HG03139 (cell line): ENCODE data around the gene PRKCE.

Experiments used
- ATAC-seq: cut with Tn5 transposase; IDR thresholded peaks from one replicate; pipeline ENCODE4 v1.9.1; 2021; ENCODE audit not compliant: unreplicated experiment

The PRKCE gene

DNA sequence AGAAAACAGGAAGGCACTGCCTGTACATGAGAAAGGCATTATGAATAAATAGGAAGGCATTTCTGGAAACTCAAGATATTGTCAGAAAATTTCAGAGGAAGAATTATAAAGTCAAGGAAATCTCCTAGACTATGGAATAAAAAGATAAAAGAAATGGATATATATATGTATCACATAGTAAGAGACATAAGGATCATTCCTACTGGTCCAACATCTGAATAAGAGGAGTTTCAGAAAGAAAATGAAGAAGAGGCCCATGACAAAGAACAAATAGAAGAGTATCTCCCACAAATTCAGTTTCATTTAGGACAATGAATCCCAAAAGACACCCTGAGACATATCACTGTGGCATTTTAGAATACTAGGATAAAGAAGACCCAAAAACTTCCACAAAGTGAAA lies 178.8 kb downstream of the PRKCE start:
- no peak for ATAC-seq

- ATAC-seq, result peak; percentile 29
Measured at GRCh38 chr2:45833301-45833967, 182.0 kb downstream of the PRKCE start.

DNA sequence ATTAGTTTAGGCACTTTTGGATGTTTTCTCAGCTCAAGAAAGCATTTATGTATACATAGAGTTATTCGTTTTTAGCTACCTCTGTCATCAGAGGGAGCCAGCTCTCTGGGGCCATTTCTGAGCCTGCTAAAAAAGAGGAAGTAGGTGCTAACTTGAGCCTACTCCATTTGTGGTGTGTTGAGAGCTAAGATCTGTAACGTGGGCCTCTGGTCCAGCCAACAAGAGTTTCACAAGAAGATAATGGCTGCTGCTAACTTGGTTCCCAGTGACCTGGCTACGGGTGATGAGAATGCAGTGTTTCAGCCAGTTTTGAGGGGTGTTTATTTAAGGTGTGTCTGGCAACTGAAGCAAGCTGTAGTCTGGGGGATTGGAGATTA lies 182.5 kb downstream of the PRKCE start:
- ATAC-seq, result peak; percentile 62

DNA sequence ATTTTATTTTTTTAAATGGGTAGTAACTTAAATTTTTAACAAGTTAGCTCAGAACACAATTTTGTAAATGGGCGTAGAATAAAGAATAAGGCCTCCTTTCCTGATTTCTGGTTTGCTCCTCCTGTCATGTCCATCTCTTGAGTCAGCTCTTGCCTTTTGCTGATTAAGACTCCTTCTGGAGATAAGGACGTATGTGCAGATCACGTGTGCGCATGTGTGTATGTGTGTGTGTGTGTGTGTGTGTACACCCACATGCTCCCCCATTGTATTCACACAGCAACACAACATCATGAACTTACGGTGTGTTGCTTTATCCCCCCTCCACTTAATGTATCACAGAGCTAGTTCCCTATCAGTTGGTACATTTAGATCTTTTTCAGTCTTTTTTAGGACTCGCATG lies 182.9 kb downstream of the PRKCE start:
- no peak for ATAC-seq

GRCh38 chr2:45834858-45835257 lies 183.4 kb downstream of the PRKCE start:
- ATAC-seq, result no peak

GRCh38 chr2:45836316-45836715 lies 184.8 kb downstream of the PRKCE start:
- ATAC-seq, result no peak

GRCh38 chr2:45836740-45837139 lies 185.3 kb downstream of the PRKCE start:
- ATAC-seq, result no peak

- ATAC-seq, result no peak
Measured at GRCh38 chr2:45837812-45838341, 186.4 kb downstream of the PRKCE start.

- ATAC-seq, result no peak
Measured at GRCh38 chr2:45839508-45840251, 188.2 kb downstream of the PRKCE start.

DNA sequence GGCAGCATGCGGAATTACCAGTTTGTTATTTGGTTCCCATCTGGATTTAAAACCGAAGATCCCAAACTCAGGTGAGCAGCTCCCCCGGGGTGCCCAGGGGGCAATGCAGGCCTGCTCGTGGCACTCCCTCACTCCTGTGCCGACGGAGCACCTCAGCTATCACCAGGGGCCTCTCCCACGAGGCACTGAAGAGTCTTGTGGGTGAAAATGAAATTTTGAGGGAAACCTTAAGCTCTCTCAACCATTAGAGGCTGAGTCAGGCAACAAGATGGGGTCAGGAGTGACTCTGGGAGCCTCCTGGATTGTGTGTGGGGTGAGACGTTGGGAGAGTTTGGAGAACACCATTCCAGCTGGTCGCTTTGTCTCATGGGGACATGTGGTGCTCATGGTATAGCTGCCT lies 189.0 kb downstream of the PRKCE start:
- no peak for ATAC-seq

DNA sequence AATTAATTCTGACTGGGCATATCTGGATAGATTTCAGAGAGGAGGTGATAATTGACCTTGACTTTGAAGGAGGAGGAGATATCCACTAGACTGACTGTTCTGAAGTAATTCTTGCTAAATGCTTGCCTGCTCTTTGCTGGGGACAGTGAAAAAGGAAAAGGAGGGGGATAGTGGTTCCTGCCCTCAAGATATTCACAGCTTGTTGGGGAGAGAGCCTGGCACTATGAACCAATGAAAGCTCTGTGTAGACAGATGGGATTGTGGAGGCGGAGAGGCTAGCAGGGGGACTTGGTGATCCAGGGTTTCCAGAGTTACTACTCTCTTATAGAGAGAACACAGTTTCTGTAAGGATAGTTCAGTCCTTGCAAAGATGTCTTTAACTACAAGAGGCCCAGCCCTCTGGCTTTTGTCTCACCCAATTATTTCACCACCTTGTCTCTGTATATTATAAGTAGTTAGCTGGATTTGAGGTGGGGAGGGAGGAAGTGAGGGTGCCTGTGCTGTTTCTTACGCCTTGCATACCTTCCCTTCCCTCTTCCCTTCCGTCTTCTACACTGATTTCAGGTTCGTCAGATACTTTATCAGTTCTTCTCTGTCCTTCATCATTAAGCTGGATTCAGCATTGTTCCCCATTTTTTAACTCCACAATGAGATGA lies 190.4 kb downstream of the PRKCE start:
- no peak for ATAC-seq

DNA sequence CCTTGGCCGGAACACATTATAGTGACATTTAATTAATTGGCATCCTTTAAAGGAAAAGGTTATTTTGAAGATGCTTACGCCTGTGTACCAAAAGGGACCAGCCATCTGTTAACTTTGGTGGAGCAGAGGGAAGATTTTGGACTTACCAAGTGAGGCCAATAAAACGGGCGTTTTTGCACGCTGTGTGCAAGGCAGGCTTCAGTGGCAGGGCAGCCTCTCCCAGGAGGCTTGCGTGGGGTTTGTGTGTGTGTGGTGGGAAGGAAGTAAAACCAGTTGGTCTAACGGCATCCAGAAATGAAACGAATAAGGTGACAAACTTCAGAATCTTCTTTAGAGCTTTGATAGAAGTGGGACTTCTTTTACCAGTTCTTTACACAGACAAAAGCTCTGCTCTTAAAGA lies 191.7 kb downstream of the PRKCE start:
- ATAC-seq, result no peak

GRCh38 chr2:45844796-45845457 lies 193.5 kb downstream of the PRKCE start:
- ATAC-seq, result no peak

- ATAC-seq, result no peak
Measured at GRCh38 chr2:45845566-45845965, 194.1 kb downstream of the PRKCE start.

DNA sequence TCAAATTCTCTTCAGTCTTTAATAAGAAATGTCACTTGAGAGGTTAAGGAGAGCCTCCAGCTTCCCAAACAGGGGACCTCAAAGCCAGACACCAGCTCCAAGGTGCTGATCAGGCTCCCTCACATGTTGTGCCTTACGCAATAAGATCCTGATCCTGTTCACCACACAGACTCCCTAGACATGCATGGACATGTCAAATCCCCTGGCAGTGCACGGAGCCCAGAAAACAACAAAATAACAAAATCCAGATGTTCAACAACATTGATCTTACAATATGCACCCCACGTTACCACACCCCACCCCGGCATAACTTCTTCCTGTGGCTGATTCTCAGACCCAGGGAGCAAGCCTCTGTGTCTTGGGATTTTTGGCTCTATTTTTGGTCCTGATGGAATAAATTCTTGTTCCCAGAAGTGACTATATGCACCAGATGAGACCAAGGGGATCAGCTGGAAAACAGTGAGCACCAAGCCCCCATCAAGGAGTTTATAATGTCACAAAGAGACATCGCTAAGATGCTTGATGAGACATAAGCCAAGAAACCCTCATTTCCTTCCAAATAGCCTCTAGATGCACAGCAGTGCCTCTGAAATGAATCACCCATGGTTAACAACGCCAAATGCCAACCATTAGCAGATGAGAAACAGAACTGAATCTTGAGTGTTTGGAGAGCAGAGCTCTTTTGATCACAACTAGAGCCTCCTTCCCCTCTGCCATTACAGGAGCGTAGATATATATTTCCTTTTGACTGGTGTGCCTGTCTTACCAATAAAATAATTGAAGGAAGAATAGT lies 198.2 kb downstream of the PRKCE start:
- ATAC-seq, result no peak

DNA sequence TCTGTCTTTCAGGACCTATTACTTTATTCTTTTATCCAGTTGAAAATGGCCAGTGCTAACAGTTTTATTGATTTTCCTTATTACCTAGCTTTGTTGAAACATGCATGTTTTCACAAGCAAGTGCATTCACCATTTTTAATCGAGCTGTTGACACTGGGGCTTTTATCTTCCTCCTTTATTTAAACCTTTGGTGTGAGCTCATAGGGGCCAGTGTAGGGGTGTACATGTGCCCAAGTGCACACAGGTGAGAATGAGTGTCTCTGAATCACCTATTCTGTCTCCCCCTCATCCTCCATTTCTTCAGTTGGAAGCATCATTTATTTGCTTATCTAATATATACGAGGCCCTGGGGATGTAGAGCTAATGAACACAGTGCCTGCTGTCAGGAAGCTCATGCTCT lies 199.1 kb downstream of the PRKCE start:
- no peak for ATAC-seq

- ATAC-seq, result no peak
Measured at GRCh38 chr2:45851111-45851510, 199.6 kb downstream of the PRKCE start.

DNA sequence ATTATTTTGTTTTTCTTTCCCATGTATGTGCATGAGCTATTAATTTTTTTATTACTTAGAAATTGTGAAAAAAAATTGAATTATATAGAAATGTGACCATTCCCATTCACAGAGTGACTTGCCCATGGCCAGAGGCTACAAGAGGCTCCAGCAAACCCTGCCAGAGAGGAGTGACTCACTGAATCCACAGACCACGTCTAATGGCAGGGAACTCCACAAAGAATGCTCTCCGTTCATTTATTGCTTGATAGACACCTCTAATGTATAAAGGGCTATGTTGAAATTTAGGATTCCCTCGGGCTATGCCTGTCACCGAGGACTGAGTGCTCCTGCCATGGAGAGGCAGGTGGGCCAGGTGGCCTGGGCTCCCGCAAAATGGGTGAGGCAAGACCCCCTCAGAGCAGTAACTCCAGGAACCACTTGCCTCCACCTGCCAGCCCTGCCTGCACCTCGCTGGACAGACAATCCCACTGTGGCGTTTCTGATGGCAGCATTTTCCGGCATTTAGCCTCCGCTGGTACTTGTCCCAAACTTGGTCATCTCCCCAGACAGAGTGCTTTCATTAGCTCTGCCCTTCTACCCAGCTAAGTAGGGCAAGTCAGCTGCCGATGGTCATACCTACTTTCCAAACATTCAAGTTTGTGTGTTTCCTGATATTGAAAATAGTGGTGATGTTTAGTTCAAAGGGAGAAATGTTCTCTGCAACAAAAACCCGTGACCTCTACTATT lies 200.3 kb downstream of the PRKCE start:
- ATAC-seq, result no peak

DNA sequence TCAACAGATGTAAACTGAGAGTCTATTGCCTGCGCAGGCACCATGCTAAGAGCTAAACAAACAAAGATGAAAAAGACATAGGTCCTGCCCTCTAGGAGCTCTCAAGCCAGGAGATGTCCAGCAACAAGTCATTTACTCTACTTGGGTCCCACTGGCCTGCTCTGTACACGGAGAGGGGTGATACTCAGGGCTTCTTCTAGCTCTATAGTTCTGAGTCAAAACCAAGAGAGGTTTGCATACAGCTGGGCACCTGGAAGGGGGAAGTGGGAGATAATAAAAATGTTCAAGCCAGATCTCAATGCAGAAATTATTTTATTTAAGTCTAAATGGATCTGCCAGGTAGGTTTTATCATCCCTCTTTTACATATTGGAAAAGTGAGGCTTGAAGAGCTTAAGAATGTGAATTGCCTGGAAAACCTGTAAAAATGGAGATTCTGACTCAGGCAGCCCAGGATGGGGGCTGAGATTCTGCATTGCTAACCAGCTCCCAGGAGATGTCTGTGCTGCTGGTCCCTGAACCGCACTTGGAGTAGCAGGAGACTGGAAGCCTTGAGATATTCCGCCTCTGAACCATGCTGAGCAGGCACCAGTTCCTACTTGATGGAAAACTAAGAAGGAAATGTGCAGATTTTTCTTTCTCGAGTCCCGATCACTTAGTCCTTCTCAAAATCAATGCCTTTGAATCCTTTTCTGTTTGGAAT lies 201.1 kb downstream of the PRKCE start:
- peak; percentile 65 for ATAC-seq
